Measurements from ENCODE around the gene KSR1. TPM values are rescaled to one million over a fixed set of nuclear protein-coding genes. Genes with fewer than 3 reads are reported as not detected.

The KSR1 gene
- total RNA-seq, 1 donor from 2014 or later: 9.5 TPM

GRCh38 chr17:27504188-27504995 lies 48.1 kb downstream of the KSR1 start:
- H3K9me3 ChIP-seq (replicated peaks): peaks cover 12% of the 10 kb centered on the region
- H3K36me3 ChIP-seq: no peaks in the 10 kb centered on the region
- H3K27ac ChIP-seq (replicated peaks): no peak overlapping the region
- no peak overlapping the region for H3K4me3 ChIP-seq
- intact Hi-C loops (cut with micrococcal nuclease): no loop called here
- TF ChIP-seq CTCF (IDR thresholded peaks at IDR 0.05; ENCODE audit: borderline replicate concordance): no peak
- no peaks in the 10 kb centered on the region for H3K27me3 ChIP-seq (ENCODE audit: low read depth)
- DNase-seq: no peak
- H3K4me1 ChIP-seq: peaks cover 30% of the 10 kb centered on the region

GRCh38 chr17:27506348-27507218 lies 50.3 kb downstream of the KSR1 start:
- Histone ChIP-seq H3K4me3 (no peak overlapping the region), H3K27ac (replicated peaks) (no peak overlapping the region), H3K4me1 (peaks cover 40% of the 10 kb centered on the region), H3K9me3 (replicated peaks) (peaks cover 2% of the 10 kb centered on the region), H3K36me3 (no peaks in the 10 kb centered on the region), H3K27me3 (ENCODE audit: low read depth) (no peaks in the 10 kb centered on the region)
- DNase-seq: no peak
- TF ChIP-seq CTCF (IDR thresholded peaks at IDR 0.05; ENCODE audit: borderline replicate concordance): no peak
- intact Hi-C loops (cut with micrococcal nuclease): no loop called here

- Histone ChIP-seq H3K27ac (replicated peaks) (no peak overlapping the region), H3K27me3 (ENCODE audit: low read depth) (no peaks in the 10 kb centered on the region), H3K36me3 (no peaks in the 10 kb centered on the region), H3K4me1 (peaks cover 10% of the 10 kb centered on the region), H3K4me3 (no peak overlapping the region), H3K9me3 (replicated peaks) (no peaks in the 10 kb centered on the region)
- DNase-seq: no peak
- intact Hi-C loops (cut with micrococcal nuclease): no loop called here
- no peak for TF ChIP-seq CTCF (IDR thresholded peaks at IDR 0.05; ENCODE audit: borderline replicate concordance)
These were observed 55.1 kb downstream of the KSR1 start for GRCh38 chr17:27511168-27511883.

DNA sequence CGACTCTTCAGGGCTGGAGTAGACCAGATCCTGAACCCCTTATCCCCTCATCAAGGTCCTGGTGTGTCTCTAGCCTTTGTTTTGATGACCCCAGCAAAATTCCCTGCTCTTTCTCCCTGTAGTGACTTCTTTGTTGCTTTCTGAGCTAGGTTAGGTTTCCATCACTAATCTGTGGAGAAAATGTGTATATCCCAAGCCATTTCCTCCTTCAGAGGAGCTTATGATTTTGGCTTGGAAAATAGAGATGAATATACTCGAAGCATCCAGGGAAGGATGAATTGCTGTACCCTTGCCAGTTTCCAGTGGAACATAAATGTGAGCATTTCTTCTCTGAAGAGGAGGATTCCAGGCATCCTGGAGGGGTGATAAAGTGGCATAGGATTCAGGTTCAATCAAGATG lies 55.8 kb downstream of the KSR1 start:
- H3K4me3 ChIP-seq: no peak overlapping the region
- DNase-seq: no peak
- H3K4me1 ChIP-seq: peaks cover 10% of the 10 kb centered on the region
- H3K27ac ChIP-seq (replicated peaks): no peak overlapping the region
- TF ChIP-seq CTCF (IDR thresholded peaks at IDR 0.05; ENCODE audit: borderline replicate concordance): no peak
- no peaks in the 10 kb centered on the region for H3K9me3 ChIP-seq (replicated peaks)
- no peaks in the 10 kb centered on the region for H3K36me3 ChIP-seq
- H3K27me3 ChIP-seq (ENCODE audit: low read depth): no peaks in the 10 kb centered on the region
- intact Hi-C loops (cut with micrococcal nuclease): no loop called here
